Trophoblast cell (in vitro differentiated cells and primary cell): ENCODE measurements around the gene MSMO1.
"Not testable (repeated sequence)": the region's sequence is repeated elsewhere in the genome, so short reads cannot be mapped to it uniquely, and the experiment has no call there.

ENCODE experiments used
- DNase-seq, 2 donors: peaks; one replicate each; pipeline ENCODE4 v3.0.0-alpha.2; 2016
- H2AFZ ChIP-seq: 2 replicates; pipeline ENCODE4 v1.6.1; 2013; ENCODE audit warnings: low read length, moderate library complexity, mild to moderate bottlenecking; ENCODE audit not compliant: insufficient read depth, poor library complexity
- H2AK5ac ChIP-seq: 2 replicates; pipeline ENCODE4 v1.6.1; 2013; ENCODE audit warnings: mild to moderate bottlenecking, low read length
- H2BK120ac ChIP-seq: 2 replicates; pipeline ENCODE4 v1.6.1; 2013; ENCODE audit warnings: low read length, mild to moderate bottlenecking, moderate library complexity; ENCODE audit not compliant: insufficient read depth, poor library complexity
- H2BK12ac ChIP-seq: 2 replicates; pipeline ENCODE4 v1.6.1; 2013; ENCODE audit warnings: mild to moderate bottlenecking, low read length, moderate library complexity
- H2BK5ac ChIP-seq: 2 replicates; pipeline ENCODE4 v1.6.1; 2013; ENCODE audit warnings: low read length, low read depth, moderate library complexity, mild to moderate bottlenecking; ENCODE audit not compliant: poor library complexity
- H3K14ac ChIP-seq: 2 replicates; pipeline ENCODE4 v1.6.1; 2013; ENCODE audit warnings: mild to moderate bottlenecking, low read length
- H3K18ac ChIP-seq: 2 replicates; pipeline ENCODE4 v1.6.1; 2013; ENCODE audit warnings: mild to moderate bottlenecking, low read length
- H3K23ac ChIP-seq: 2 replicates; pipeline ENCODE4 v1.6.1; 2013; ENCODE audit warnings: low read length
- H3K27ac ChIP-seq: 2 replicates; pipeline ENCODE4 v1.5.1; 2013; ENCODE audit warnings: low read depth, mild to moderate bottlenecking, inconsistent platforms, low read length, moderate library complexity
- H3K27me3 ChIP-seq: 2 replicates; pipeline ENCODE4 v1.6.1; 2013; ENCODE audit warnings: inconsistent platforms, mild to moderate bottlenecking, low read length, moderate library complexity; ENCODE audit not compliant: insufficient read depth
- H3K36me3 ChIP-seq, 2 experiments: 1 replicate in 1 of 2; 2 replicates in 1 of 2; pipeline ENCODE4 v1.6.1; 2013; ENCODE audit warnings: low read length in 2 of 2, mild to moderate bottlenecking in 2 of 2, moderate library complexity in 1 of 2; ENCODE audit not compliant: insufficient read depth in 2 of 2, control insufficient read depth in 1 of 2
- H3K4ac ChIP-seq: 2 replicates; pipeline ENCODE4 v1.6.1; 2013; ENCODE audit warnings: low read depth, mild to moderate bottlenecking, low read length, moderate library complexity
- H3K4me1 ChIP-seq, 2 experiments: 1 replicate in 1 of 2; 2 replicates in 1 of 2; pipeline ENCODE4 v1.6.1; 2013; ENCODE audit warnings: low read length in 2 of 2, mild to moderate bottlenecking in 2 of 2, moderate library complexity in 1 of 2; ENCODE audit not compliant: insufficient read depth in 2 of 2, control insufficient read depth in 1 of 2
- H3K4me2 ChIP-seq: 2 replicates; pipeline ENCODE4 v1.6.1; 2013; ENCODE audit warnings: inconsistent platforms, mild to moderate bottlenecking, low read length, moderate library complexity
- H3K4me3 ChIP-seq: 2 replicates; pipeline ENCODE4 v1.5.1; 2013; ENCODE audit warnings: mild to moderate bottlenecking, low read depth, low read length, inconsistent platforms
- H3K79me1 ChIP-seq: one replicate; pipeline ENCODE4 v1.6.1; 2013; ENCODE audit warnings: low read length
- H3K79me2 ChIP-seq: 2 replicates; pipeline ENCODE4 v1.6.1; 2013; ENCODE audit warnings: low read length, mild to moderate bottlenecking; ENCODE audit not compliant: control insufficient read depth, insufficient read depth, poor library complexity
- H3K9ac ChIP-seq: 2 replicates; pipeline ENCODE4 v1.6.1; 2013; ENCODE audit warnings: mild to moderate bottlenecking, low read length
- H3K9me3 ChIP-seq: 2 replicates; pipeline ENCODE4 v1.6.1; 2013; ENCODE audit warnings: low read depth, mild to moderate bottlenecking, control low read depth, inconsistent platforms, low read length; ENCODE audit not compliant: insufficient read depth
- H4K12ac ChIP-seq: 2 replicates; pipeline ENCODE4 v1.6.1; 2013; ENCODE audit warnings: low read depth, mild to moderate bottlenecking, low read length, moderate library complexity
- H4K8ac ChIP-seq: 2 replicates; pipeline ENCODE4 v1.6.1; 2013; ENCODE audit warnings: low read depth, mild to moderate bottlenecking, low read length, moderate library complexity
- H4K91ac ChIP-seq: one replicate; pipeline ENCODE4 v1.6.1; 2013; ENCODE audit warnings: low read depth, mild to moderate bottlenecking, low read length, moderate library complexity
- WGBS: extraction: QIAGEN DNeasy Blood & Tissue Kit; methylation state at CpG from one replicate; pipeline ENCODE4 v1.1.7; 2013; ENCODE audit warnings: missing lambda C conversion rate; ENCODE audit not compliant: insufficient read length, insufficient coverage; ENCODE audit errors: extremely low coverage; 5-methylcytosine and 5-hydroxymethylcytosine counted together

Gene MSMO1

DNA sequence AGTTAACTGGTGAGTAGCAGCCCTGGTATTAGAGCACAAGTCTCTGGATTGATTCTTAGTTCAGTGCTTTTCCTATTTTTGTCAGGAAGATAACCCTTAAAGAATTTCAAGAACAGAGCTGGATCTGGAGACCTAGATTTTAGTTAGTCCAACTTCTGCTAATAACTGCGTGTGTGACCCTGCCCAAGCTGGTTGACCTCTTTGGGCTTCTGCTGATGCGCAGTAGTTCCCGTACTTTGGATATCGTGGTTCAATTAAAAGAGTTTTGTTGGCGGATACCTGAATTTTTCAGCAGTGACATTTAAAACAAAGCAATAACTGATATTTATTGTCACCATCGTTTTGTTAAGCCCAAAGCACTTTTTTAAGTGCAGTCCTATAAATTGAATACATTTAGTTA, 9.3 kb downstream of the MSMO1 start:
- peaks cover 3% of the 10 kb centered on the region for H3K79me2 ChIP-seq
- no peaks in the 10 kb centered on the region for H3K79me1 ChIP-seq
- no peak overlapping the region for H3K4me2 ChIP-seq
- no peak overlapping the region for H3K14ac ChIP-seq
- no peak overlapping the region for H3K4ac ChIP-seq
- H3K36me3 ChIP-seq: peaks cover 8 to 20% of the 10 kb centered on the region in 2 experiments
- no peak overlapping the region for H2BK5ac ChIP-seq
- no peak overlapping the region for H4K8ac ChIP-seq
- H3K9me3 ChIP-seq: no peaks in the 10 kb centered on the region
- no peak overlapping the region for H2BK12ac ChIP-seq
- H3K9ac ChIP-seq: no peak overlapping the region
- H4K12ac ChIP-seq: no peak overlapping the region
- H2AK5ac ChIP-seq: no peak overlapping the region
- WGBS: no CpG with 5 or more reads among the region's 6 CpGs
- no peaks in the 10 kb centered on the region for H3K27me3 ChIP-seq
- H2AFZ ChIP-seq: no peak overlapping the region
- H3K4me1 ChIP-seq: no peaks in the 10 kb centered on the region
- no peak for DNase-seq
- no peak overlapping the region for H3K27ac ChIP-seq
- H3K18ac ChIP-seq: no peak overlapping the region
- H3K23ac ChIP-seq: no peak overlapping the region
- no peak overlapping the region for H4K91ac ChIP-seq
- H3K4me3 ChIP-seq: no peak overlapping the region
- no peak overlapping the region for H2BK120ac ChIP-seq

DNA sequence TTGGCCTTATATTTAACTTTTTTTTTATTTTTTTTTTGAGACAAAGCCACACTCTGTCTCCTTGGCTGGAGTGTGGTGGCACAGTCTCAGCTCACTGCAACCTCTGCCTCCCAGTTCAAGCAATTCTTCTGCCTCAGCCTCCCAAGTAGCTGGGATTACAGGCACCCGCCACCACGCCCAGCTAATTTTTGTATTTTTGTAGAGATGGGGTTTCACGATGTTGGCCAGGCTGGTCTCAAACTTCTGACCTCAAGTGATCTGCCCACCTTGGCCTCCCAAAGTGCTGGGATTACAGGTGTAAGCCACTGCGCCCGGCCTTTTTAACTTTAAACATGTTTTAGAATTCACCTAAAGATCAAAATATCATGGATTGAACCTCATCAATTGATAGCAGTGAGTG, 14.9 kb downstream of the MSMO1 start:
- H3K4ac ChIP-seq, H2AFZ ChIP-seq, H2AK5ac ChIP-seq, H3K27ac ChIP-seq, H2BK5ac ChIP-seq, H4K8ac ChIP-seq, H3K27me3 ChIP-seq, H3K9me3 ChIP-seq, H3K4me2 ChIP-seq, H3K14ac ChIP-seq, H3K9ac ChIP-seq, H3K4me1 ChIP-seq, H3K4me3 ChIP-seq, H3K23ac ChIP-seq, H4K91ac ChIP-seq, H3K18ac ChIP-seq, DNase-seq, H2BK12ac ChIP-seq, H3K79me1 ChIP-seq, H3K79me2 ChIP-seq, H2BK120ac ChIP-seq, H4K12ac ChIP-seq: not testable (repeated sequence)
- WGBS: no CpG with 5 or more reads among the region's 5 CpGs
- H3K36me3 ChIP-seq: peaks cover 7 to 13% of the 10 kb centered on the region in 2 experiments

DNA sequence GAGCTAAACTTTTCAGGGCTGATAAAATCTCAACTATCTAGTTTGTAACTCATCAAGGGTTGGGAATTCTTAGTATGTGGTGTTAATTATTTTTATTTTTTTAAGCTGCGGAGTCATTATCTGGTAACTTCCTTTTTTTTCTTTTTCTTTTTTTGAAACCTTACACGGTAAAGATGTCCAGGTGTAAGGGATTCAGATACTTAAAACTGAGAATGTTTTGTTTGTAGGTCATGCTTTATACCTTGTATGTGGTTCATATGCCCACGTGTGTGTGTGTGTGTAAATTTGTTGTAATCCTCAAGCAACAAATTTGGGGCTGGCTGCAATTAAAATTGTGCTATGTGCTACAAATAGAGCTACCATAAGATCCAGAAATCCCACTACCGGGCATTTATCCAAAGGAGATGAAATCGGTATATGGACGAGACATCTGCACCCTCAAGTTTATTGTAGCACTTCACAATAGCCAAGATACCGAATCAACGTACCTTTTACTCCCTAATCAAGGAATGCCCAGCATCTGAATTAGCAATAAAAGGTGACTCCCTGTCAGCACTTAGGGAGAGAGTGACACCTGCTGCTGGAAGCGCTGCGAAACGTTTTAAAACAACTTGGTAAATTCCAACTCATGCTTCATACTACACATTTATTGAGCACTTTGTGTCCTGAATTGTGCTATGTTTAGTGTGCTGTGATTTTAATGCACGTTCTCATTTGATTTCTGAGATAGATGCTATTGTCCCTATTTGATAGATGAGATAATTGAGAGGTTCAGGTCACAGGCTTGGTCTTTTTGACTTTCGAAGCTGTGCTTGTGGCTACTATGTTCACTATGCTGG, 16.1 kb downstream of the MSMO1 start:
- no peak overlapping the region for H2BK5ac ChIP-seq
- H2BK12ac ChIP-seq: no peak overlapping the region
- H3K27ac ChIP-seq: no peak overlapping the region
- no peak overlapping the region for H4K91ac ChIP-seq
- DNase-seq: peak; percentile 46 to 68
- no peaks in the 10 kb centered on the region for H3K79me2 ChIP-seq
- no peaks in the 10 kb centered on the region for H3K4me1 ChIP-seq
- H3K79me1 ChIP-seq: no peaks in the 10 kb centered on the region
- H2BK120ac ChIP-seq: no peak overlapping the region
- no peaks in the 10 kb centered on the region for H3K27me3 ChIP-seq
- no peak overlapping the region for H3K4me3 ChIP-seq
- no CpG with 5 or more reads among the region's 13 CpGs for WGBS
- H4K12ac ChIP-seq: no peak overlapping the region
- H3K23ac ChIP-seq: no peak overlapping the region
- no peak overlapping the region for H4K8ac ChIP-seq
- H3K36me3 ChIP-seq: peaks cover 7 to 13% of the 10 kb centered on the region in 2 experiments
- no peak overlapping the region for H2AFZ ChIP-seq
- H3K18ac ChIP-seq: no peak overlapping the region
- no peak overlapping the region for H3K4ac ChIP-seq
- H3K4me2 ChIP-seq: no peak overlapping the region
- H3K9me3 ChIP-seq: no peaks in the 10 kb centered on the region
- H3K14ac ChIP-seq: no peak overlapping the region
- no peak overlapping the region for H2AK5ac ChIP-seq
- no peak overlapping the region for H3K9ac ChIP-seq

DNA sequence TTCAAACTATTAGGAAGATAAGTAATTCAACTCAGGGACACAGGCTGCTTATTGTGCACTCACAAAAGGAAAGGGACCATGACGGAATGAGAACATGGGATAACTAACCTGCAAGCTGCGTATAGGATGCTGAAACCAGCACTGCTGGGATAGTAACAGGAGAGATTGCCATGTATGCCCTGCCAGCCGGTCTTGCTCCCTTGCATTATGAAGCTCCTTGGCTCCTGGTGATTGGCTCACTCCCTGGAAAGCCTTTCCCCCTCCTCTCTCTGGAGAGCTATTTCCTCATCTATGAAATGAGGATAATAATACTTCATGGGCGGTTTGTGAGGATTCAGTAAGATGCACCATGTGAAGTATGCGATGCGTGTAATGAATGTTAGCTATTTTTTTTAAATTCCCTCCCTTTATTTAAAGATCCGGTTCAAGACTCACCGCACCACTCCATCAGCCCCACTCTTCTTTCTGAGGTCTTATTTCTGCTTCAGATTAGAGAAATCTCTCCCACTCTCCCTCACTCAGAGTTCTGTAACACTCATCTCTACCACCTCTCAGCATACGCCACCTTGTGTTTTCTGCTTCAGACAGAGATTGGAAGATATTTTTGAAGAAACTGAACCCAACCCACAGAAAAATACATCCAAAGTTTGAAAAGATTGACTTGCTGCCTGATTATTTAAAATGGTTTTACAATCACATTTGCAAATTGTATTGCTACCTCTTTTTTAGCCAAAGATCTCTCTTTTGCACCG, 18.4 kb downstream of the MSMO1 start:
- Histone ChIP-seq H3K9ac (no peak overlapping the region), H3K4me1 (no peaks in the 10 kb centered on the region)

More for the DNA sequence above, 18.4 kb downstream of the MSMO1 start:
- Histone ChIP-seq H2AK5ac (no peak overlapping the region), H4K91ac (no peak overlapping the region), H3K14ac (no peak overlapping the region), H3K36me3 (peaks cover 2 to 5% of the 10 kb centered on the region in 2 experiments), H3K79me1 (no peaks in the 10 kb centered on the region), H3K4me2 (no peak overlapping the region), H2AFZ (no peak overlapping the region), H2BK5ac (no peak overlapping the region), H3K27me3 (no peaks in the 10 kb centered on the region), H3K23ac (no peak overlapping the region), H2BK120ac (no peak overlapping the region), H3K9me3 (no peaks in the 10 kb centered on the region), H3K18ac (no peak overlapping the region), H3K4me3 (no peak overlapping the region), H4K12ac (no peak overlapping the region), H4K8ac (no peak overlapping the region), H3K79me2 (no peaks in the 10 kb centered on the region), H3K27ac (no peak overlapping the region), H2BK12ac (no peak overlapping the region), H3K4ac (no peak overlapping the region)
- DNase-seq: no peak
- WGBS: no CpG with 5 or more reads among the region's 10 CpGs
